ENCODE measurements around the gene TBC1D2B.

The TBC1D2B gene

GRCh38 chr15:78035861-78036476 lies 41.5 kb downstream of the TBC1D2B start:
- H3K36me3 ChIP-seq (ENCODE audit: control insufficient read depth in 2 of 2, insufficient read depth in 1 of 2, low read length in 2 of 2): peaks cover 0 to 10% of the 10 kb centered on the region in 2 experiments; a peak in 2 of 3 replicates
- POLR2A ChIA-PET: interaction anchor here (1.1 kb wide), 1 partner anchor 25 kb away, joined by 3 read pairs; no protein-coding TSS in a partner anchor
- no peak overlapping the region for H3K27ac ChIP-seq (ENCODE audit: extremely low read depth, low read depth, low read length)
- H3K9me3 ChIP-seq (ENCODE audit: control insufficient read depth, insufficient read depth, low read depth, low read length): no peaks in the 10 kb centered on the region
- peaks cover 25% of the 10 kb centered on the region for H3K4me1 ChIP-seq (ENCODE audit: control insufficient read depth, insufficient read depth, low read length)
- no peak overlapping the region for H3K4me3 ChIP-seq (ENCODE audit: low read depth, low read length)
- CTCF ChIA-PET: interaction anchor here (0.8 to 2.1 kb wide), 9 partner anchors 10 to 205 kb away, joined by 3 to 11 read pairs (median 5); no protein-coding TSS in a partner anchor
- no peak for TF ChIP-seq TRIM28 (IDR thresholded peaks at IDR 0.05; ENCODE audit: borderline replicate concordance, low read length)
- no peak for TF ChIP-seq SP7 (tag by site-specific recombination; IDR thresholded peaks at IDR 0.05)
- TF ChIP-seq ZNF112 (tag by site-specific recombination; IDR thresholded peaks at IDR 0.05): no peak
- no peak for TF ChIP-seq GLIS1 (tag by site-specific recombination; IDR thresholded peaks at IDR 0.05)
- no peak for TF ChIP-seq ZFP41 (tag by site-specific recombination; IDR thresholded peaks at IDR 0.05; ENCODE audit: borderline replicate concordance)
- TF ChIP-seq ZNF629 (tag by site-specific recombination; IDR thresholded peaks at IDR 0.05): no peak
- no peak for TF ChIP-seq SALL2 (tag by site-specific recombination; IDR thresholded peaks at IDR 0.05; ENCODE audit: borderline replicate concordance)
- no peak for TF ChIP-seq ZNF610 (tag by site-specific recombination; IDR thresholded peaks at IDR 0.05; ENCODE audit: borderline replicate concordance)
- TF ChIP-seq ZNF571 (tag by site-specific recombination; IDR thresholded peaks at IDR 0.05): no peak
- no peak for TF ChIP-seq ZNF791 (tag by site-specific recombination; IDR thresholded peaks at IDR 0.05)
- TF ChIP-seq ZNF138 (tag by site-specific recombination; IDR thresholded peaks at IDR 0.05; ENCODE audit: borderline replicate concordance): no peak

DNA sequence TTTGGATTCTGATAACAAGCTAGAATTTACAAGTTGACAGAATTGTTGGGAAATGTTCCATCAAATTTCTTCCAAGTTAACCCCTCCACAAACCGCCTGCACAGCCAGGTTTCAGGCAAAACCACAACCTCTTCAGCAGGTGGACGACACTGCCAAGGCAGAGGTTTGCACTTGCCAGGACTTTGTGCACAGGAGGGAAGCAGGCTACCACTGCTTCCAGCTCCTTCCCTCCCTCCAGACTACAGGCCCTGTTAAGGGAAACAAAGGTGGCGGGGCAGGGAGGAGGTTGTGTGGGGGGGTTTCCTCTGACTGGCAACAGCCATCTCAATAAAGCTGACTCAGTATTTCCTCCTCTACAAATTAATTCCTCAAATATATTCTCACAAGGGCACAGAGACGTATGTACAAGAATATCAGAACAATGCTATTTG lies 42.2 kb downstream of the TBC1D2B start:
- peaks cover 25% of the 10 kb centered on the region for H3K4me1 ChIP-seq (ENCODE audit: control insufficient read depth, insufficient read depth, low read length)
- ChIA-PET CTCF (interaction anchor here (0.7 to 2.1 kb wide), 10 partner anchors 11 to 483 kb away, joined by 3 to 11 read pairs (median 4); no protein-coding TSS in a partner anchor), POLR2A (interaction anchor here (1.1 kb wide), 1 partner anchor 24 kb away, joined by 3 read pairs; no protein-coding TSS in a partner anchor)
- no peak overlapping the region for H3K4me3 ChIP-seq (ENCODE audit: low read depth, low read length)
- H3K9me3 ChIP-seq (ENCODE audit: control insufficient read depth, insufficient read depth, low read depth, low read length): no peaks in the 10 kb centered on the region
- peak overlapping the region; percentile 1; the same call in 1 of the 2 replicates for H3K27ac ChIP-seq (ENCODE audit: extremely low read depth, low read depth, low read length)
- TF ChIP-seq, protein P1, sequence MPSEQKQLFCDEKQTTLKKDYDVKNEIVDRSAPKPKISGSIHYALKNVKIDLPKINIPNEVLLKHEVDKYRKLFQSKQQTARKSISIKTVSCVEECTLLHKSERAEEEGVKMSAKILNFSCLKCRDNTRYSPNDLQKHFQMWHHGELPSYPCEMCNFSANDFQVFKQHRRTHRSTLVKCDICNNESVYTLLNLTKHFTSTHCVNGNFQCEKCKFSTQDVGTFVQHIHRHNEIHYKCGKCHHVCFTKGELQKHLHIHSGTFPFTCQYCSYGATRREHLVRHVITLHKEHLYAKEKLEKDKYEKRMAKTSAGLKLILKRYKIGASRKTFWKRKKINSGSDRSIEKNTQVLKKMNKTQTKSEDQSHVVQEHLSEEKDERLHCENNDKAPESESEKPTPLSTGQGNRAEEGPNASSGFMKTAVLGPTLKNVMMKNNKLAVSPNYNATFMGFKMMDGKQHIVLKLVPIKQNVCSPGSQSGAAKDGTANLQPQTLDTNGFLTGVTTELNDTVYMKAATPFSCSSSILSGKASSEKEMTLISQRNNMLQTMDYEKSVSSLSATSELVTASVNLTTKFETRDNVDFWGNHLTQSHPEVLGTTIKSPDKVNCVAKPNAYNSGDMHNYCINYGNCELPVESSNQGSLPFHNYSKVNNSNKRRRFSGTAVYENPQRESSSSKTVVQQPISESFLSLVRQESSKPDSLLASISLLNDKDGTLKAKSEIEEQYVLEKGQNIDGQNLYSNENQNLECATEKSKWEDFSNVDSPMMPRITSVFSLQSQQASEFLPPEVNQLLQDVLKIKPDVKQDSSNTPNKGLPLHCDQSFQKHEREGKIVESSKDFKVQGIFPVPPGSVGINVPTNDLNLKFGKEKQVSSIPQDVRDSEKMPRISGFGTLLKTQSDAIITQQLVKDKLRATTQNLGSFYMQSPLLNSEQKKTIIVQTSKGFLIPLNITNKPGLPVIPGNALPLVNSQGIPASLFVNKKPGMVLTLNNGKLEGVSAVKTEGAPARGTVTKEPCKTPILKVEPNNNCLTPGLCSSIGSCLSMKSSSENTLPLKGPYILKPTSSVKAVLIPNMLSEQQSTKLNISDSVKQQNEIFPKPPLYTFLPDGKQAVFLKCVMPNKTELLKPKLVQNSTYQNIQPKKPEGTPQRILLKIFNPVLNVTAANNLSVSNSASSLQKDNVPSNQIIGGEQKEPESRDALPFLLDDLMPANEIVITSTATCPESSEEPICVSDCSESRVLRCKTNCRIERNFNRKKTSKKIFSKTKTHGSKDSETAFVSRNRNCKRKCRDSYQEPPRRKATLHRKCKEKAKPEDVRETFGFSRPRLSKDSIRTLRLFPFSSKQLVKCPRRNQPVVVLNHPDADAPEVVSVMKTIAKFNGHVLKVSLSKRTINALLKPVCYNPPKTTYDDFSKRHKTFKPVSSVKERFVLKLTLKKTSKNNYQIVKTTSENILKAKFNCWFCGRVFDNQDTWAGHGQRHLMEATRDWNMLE (tag by site-specific recombination; conservative IDR thresholded peaks at IDR 0.05; ENCODE audit: low read depth): no peak
- TF ChIP-seq ZNF692 (tag by site-specific recombination; IDR thresholded peaks at IDR 0.05): 0 out of 2 replicates have a peak, but pooled peaks have one; percentile 30
- TF ChIP-seq ZNF341 (tag by site-specific recombination; IDR thresholded peaks at IDR 0.05; ENCODE audit: low read depth): peak; percentile 77
- TF ChIP-seq ZNF664 (tag by site-specific recombination; IDR thresholded peaks at IDR 0.05): 0 out of 2 replicates have a peak, but pooled peaks have one; percentile 51
- H3K36me3 ChIP-seq (ENCODE audit: control insufficient read depth in 2 of 2, insufficient read depth in 1 of 2, low read length in 2 of 2): peaks cover 4 to 13% of the 10 kb centered on the region in 2 experiments

Measured in HEK293 (cell line).